ENCODE data around the gene PPP1R8. TPM values are rescaled to one million over a fixed set of nuclear protein-coding genes. Genes with fewer than 3 reads are reported as not detected.
A peak's percentile ranks its signal among the peaks of the same experiment; 100 is the strongest.
"Not testable (repeated sequence)": the region's sequence is repeated elsewhere in the genome, so short reads cannot be mapped to it uniquely, and the experiment has no call there.

Gene PPP1R8
- total RNA-seq, 1 experiment from 2014 or later: 57.2 TPM

DNA sequence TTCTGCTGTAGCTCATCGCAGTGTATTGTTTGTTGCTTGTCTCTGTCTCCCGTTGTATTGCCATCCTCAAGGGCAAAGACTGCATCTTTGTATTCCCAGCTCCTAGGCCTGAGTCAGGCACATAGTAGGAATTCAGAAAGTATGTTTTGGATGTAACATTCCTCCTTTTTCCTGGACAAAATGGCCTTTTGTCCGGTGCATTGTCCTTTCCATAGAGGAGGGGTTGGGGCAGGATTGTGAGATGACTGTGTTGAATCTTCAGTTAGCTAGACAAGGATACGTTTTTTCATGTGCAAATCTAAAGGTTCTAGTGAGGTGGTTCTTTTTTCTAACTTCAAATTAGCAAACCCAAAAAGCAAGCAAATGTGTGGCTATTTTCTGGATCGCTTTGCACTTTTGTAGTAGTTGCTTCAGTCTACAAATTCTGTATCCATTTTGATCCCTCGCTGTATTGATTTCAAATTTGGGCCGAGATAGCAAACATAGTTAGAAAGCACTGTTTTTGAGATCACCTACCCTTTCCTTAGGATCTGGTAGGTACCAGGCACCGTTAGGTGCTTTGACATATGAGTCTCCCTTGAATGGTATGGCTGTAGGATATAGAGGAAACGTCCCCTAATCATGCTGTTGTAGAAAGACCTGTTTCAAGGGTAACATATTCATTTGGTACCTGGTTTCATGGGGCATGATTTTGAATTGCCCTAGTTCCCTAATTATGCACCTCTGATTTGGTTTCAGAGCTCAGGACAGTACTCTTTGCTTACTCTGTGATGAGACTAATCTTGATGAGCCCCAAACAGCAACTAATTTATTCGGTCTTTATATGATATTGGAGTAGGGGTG lies 1.2 kb downstream of the PPP1R8 start:
- no peak for DNase-seq (ENCODE audit: extremely low read depth, low read depth)

GRCh38 chr1:27832762-27833161 lies 2.2 kb downstream of the PPP1R8 start:
- DNase-seq (ENCODE audit: extremely low read depth, low read depth): no peak

DNA sequence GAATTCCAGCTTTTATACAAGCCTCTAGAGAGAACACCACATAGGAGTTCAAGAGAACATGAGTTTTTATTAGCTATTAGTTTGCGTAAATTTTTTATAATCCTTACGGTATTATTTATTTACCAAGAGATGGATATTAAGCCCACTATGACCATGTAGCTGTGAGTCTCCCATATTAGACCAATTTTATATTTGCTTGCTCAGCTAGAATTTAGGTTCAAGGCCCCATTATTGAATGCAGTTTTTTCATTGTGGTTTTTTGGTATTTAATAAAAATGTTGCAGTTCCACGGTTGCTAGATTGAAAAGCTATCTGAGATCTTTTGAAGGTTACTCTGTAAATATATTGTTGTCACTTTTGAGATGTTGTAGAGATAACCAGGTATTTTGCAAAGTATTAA lies 2.9 kb downstream of the PPP1R8 start:
- DNase-seq (ENCODE audit: extremely low read depth, low read depth): no peak

DNA sequence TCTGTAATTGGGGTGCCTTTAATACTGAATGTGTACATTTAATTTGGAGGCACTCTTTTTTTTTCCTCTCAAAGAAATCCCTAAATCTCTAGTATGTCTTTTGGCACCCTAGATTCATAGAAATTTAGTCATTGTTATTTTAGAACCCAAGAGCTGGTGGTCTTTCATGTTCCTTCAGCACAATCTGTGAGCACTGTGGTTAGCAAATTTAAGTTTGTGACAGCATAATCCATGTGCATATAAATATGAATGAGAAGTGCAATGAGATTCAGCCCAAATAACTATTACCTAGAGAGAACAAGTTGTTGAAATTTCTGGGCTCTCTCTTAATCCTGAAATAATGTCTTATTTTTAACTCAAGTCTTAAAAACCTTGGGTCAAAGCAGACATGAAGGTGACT lies 4.5 kb downstream of the PPP1R8 start:
- DNase-seq (ENCODE audit: extremely low read depth, low read depth): no peak

- no peak for DNase-seq (ENCODE audit: extremely low read depth, low read depth)
Observed at GRCh38 chr1:27835501-27835900, 4.9 kb downstream of the PPP1R8 start.

GRCh38 chr1:27849951-27850350 lies 19.4 kb downstream of the PPP1R8 start:
- no peak for DNase-seq (ENCODE audit: extremely low read depth, low read depth)

DNA sequence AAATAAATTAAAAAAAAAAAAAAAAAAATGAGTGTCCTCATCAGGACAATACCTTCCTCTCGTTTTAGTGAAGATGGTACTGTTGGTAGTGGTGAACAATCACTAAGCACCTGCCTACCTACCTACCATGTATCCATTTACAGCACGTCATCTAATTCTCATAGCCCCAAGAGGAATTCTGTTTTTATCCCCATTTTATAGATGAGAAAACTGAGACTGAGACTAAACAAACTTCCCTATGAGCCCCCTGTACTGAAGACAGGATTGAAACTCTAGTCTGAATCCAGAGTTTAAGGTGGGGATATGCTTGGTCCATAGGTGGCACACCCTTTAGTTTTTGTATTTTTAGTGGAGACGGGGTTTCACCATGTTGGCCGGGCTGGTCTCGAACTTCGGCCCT lies 24.5 kb downstream of the PPP1R8 start:
- no peak for DNase-seq (ENCODE audit: extremely low read depth, low read depth)

DNA sequence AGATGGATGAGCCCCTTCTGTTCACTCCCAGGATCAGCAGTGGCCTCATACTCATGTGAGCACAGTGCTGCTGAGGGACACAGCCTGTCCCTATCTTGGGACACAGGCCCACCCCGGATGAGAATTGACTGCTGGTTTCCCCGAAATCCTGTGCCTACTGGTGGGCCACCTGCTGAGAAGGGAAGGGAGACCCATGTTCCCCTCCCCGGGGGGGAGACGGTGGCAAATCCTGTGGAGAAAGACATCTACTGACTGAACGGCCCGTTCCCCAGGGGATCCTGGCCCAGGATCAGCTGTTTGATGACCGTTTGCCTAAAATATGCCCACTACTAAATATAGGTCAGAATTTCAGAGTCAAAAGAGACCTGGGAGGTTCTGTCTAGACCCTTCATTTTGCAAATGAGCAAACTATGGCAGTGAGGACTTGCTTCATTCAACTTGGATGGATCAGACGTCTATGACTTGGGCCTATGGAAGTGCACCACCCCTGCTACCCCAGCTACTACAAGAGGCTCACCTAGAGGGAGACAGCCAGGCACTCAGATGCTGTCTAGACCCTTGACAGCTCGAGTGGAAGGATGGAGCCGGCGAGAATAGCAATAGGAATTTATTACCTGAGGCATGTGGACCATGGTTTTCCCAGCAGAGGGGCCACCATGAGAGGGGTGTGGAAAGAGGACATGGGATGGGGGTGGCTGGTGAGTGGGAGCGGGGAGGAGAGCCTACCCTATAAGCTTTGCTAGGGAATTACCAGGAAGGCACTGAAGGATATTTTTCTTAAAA lies 26.2 kb downstream of the PPP1R8 start:
- no peak for DNase-seq (ENCODE audit: extremely low read depth, low read depth)

GRCh38 chr1:27857552-27857951 lies 27.0 kb downstream of the PPP1R8 start:
- not testable (repeated sequence) for DNase-seq (ENCODE audit: extremely low read depth, low read depth)

- peak; percentile 60 for DNase-seq (ENCODE audit: extremely low read depth, low read depth)
Observed at GRCh38 chr1:27858072-27858948, 27.7 kb downstream of the PPP1R8 start.

DNA sequence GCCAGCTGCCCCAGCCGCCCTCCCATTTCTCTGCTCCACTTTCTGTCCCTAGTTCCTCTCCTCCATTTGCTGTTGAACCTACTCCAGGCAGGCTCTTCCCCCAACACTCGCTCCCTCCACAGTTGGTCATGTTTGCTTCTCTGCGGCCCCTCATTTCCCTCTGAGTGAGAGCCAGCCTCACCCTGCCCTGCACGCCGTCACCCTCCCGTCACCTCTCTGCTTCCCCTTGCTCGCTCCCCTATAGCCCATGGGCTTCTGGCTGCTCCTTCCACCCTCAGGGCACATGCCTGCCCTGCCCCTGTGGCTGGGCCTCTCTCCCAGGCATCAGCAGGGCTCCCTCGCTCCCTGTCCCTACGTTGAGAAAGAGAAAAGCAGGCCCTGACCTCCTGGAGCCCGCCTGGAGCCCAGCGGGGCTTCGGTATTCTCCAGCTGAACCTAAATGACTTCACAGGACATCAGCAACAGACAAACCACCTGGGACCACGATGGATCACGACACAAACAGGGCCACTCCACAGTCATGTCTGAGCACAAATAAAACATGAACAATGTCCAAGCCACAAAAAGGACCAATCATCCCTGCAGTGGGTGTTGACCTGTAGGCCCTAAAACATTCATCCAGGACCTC lies 28.5 kb downstream of the PPP1R8 start:
- DNase-seq (ENCODE audit: extremely low read depth, low read depth): no peak

DNA sequence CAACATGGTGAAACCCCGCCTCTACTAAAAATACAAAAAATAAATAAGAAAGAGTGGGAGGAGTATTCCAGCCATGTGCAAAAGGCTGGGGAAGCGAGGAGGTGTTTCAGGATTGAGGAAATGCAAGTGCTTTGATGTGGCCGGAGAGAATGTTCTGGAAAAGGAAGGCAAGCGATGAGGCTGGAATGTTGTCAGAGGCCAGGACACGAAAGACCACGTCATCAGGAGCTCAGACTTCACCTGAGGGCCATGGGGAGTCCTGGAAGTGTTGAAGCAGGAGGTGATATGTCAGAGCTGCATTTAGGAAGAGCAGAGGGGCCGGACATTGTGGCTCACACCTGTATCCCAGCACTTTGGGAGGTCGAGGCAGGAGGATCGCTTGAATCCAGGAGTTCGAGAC lies 30.9 kb downstream of the PPP1R8 start:
- DNase-seq (ENCODE audit: extremely low read depth, low read depth): no peak

DNA sequence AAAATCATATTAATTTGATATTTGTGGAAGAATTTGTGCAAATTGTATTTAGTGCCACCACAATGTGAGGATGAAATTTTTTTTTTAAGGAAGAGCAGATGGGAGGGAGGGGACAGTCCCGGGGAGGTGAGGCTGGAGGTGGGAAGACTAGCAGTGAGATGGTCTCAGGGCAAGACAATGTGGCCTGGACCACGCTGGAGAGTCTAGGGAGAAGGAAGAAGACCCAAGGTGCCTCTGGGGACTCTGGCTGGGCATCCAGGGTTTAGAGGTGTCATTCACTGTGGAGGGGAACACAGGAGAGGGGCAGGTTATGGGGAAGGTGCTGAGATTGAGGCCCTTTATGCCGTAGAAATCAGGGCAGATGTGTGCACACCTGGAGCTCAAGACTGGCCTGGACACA lies 31.4 kb downstream of the PPP1R8 start:
- no peak for DNase-seq (ENCODE audit: extremely low read depth, low read depth)

- no peak for DNase-seq (ENCODE audit: extremely low read depth, low read depth)
Observed at GRCh38 chr1:27862671-27863537, 32.3 kb downstream of the PPP1R8 start.

- no peak for DNase-seq (ENCODE audit: extremely low read depth, low read depth)
Observed at GRCh38 chr1:27863538-27863915, 32.9 kb downstream of the PPP1R8 start.

DNA sequence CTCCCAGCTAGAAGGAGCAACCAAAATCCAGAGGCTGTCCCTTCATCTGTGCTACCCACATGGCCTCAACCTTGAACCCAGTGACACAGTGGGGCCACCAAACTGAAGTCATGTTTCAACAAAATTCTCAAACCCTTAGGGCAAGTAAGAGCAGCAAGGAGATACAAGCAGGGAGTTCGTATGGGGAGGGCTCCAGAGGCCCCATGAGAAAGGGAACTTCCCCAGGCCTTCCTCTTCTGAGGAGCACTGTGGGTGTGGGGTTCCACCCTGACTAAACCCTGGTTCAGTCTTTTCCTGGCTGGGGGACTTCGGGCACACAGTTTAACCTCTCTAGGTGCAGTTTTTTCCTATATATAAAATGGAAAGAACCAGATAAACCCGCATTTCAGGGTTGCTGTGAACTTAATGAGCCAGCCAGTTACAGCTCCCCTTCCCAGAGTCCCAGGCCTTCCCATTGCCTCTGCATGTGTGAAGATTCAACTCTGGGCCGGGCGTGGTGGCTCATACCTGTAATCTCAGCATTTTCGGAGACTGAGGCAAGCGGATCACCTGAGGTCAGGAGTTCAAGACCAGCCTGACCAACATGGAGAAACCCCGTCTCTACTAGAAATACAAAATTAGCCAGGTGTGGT lies 33.8 kb downstream of the PPP1R8 start:
- no peak for DNase-seq (ENCODE audit: extremely low read depth, low read depth)

DNA sequence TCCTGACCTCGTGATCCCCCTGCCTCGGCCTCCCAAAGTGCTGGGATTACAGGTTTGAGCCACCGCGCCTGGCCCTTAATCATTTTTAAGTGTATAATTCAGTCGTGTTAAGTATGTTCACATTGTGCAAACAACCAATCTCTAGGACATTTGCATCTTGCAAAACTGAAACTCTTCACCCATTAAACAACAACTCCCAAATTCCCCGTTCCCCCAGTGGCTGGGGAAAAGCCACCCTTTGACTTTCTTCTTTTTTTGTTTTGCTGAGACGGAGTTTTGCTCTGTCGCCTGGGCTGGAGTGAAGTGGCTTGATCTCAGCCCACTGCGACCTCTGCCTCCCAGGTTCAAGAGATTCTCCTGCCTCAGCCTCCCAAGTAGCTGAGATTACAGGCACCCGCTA lies 35.2 kb downstream of the PPP1R8 start:
- no peak for DNase-seq (ENCODE audit: extremely low read depth, low read depth)

GRCh38 chr1:27868556-27868931 lies 38.0 kb downstream of the PPP1R8 start:
- DNase-seq (ENCODE audit: extremely low read depth, low read depth): no peak
